ENCODE results near the gene KLF16. TPM values are rescaled to one million over a fixed set of nuclear protein-coding genes. Genes with fewer than 3 reads are reported as not detected.

Gene KLF16
- total RNA-seq, 1 donor = 6.9 TPM

DNA sequence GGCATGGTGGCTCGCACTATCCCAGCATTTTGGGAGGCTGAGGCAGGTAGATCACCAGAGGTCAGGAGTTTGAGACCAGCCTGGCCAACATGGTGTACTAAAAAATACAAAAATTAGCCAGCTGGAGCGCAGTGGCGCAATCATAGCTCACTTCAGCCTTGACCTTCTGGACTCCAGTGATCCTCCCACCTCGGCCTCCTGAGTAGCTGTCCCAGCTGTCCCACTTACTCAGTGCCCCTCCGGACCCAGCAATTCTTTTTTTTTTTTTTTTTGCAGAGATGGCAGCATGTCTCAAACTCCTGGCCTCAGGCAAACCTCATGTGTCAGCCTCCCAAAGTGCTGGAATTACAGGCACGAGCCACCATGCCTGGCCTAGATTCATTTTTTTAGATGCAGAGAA lies 39.5 kb upstream of the KLF16 start:
- H2AFZ ChIP-seq (ENCODE audit: low read length) = no peak overlapping the region
- no peak overlapping the region for H3K4me3 ChIP-seq (ENCODE audit: insufficient read depth, low read length)
- peaks cover 24% of the 10 kb centered on the region for H3K79me2 ChIP-seq (ENCODE audit: insufficient read depth, low read length)
- peaks cover 1% of the 10 kb centered on the region for H4K20me1 ChIP-seq (ENCODE audit: insufficient read depth, low read length)
- TF ChIP-seq, protein P1, sequence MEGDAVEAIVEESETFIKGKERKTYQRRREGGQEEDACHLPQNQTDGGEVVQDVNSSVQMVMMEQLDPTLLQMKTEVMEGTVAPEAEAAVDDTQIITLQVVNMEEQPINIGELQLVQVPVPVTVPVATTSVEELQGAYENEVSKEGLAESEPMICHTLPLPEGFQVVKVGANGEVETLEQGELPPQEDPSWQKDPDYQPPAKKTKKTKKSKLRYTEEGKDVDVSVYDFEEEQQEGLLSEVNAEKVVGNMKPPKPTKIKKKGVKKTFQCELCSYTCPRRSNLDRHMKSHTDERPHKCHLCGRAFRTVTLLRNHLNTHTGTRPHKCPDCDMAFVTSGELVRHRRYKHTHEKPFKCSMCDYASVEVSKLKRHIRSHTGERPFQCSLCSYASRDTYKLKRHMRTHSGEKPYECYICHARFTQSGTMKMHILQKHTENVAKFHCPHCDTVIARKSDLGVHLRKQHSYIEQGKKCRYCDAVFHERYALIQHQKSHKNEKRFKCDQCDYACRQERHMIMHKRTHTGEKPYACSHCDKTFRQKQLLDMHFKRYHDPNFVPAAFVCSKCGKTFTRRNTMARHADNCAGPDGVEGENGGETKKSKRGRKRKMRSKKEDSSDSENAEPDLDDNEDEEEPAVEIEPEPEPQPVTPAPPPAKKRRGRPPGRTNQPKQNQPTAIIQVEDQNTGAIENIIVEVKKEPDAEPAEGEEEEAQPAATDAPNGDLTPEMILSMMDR (IDR thresholded peaks at IDR 0.05; ENCODE audit: extremely low read depth, low read depth, low read length) = no peak
- H3K27ac ChIP-seq (ENCODE audit: low read depth, low read length) = no peak overlapping the region
- no peak for DNase-seq (ENCODE audit: insufficient read length, low spot score, missing footprints)
- peaks cover 11% of the 10 kb centered on the region for H3K4me1 ChIP-seq (ENCODE audit: insufficient read depth, low read length)
- no peak overlapping the region for H3K4me2 ChIP-seq (ENCODE audit: insufficient read depth, low read length)
- no peaks in the 10 kb centered on the region for H3K36me3 ChIP-seq (ENCODE audit: insufficient read depth, low read length)
- no peaks in the 10 kb centered on the region for H3K27me3 ChIP-seq (ENCODE audit: insufficient read depth, low read length)
- H3K9me3 ChIP-seq (ENCODE audit: low read depth, low read length) = no peaks in the 10 kb centered on the region

DNA sequence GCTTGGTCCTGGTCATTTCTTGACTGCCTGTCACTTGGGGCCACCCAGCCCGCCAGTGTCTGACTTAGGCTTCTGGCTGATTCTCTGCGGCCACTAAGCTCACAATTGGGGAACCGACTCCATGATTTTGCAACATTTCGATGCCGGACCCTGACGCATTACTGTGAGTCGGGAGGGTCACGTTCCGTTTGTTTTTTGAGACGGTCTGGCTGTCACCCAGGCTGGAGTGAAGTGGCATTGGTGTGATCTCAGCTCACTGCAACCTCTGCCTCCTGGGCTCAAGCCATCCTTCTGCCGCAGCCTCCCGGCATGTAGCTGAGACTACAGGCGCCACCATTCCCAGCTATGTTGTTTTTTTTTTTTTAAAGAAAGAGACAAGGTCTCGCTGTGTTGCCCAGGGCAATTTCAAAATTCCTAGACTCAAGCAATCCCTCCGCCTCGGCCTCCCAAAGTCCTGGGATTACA lies 38.6 kb upstream of the KLF16 start:
- H3K4me3 ChIP-seq (ENCODE audit: insufficient read depth, low read length) = no peak overlapping the region
- no peak overlapping the region for H2AFZ ChIP-seq (ENCODE audit: low read length)
- H3K9me3 ChIP-seq (ENCODE audit: low read depth, low read length) = no peaks in the 10 kb centered on the region
- peaks cover 14% of the 10 kb centered on the region for H3K4me1 ChIP-seq (ENCODE audit: insufficient read depth, low read length)
- no peak for DNase-seq (ENCODE audit: insufficient read length, low spot score, missing footprints)
- no peak overlapping the region for H3K27ac ChIP-seq (ENCODE audit: low read depth, low read length)
- no peaks in the 10 kb centered on the region for H3K27me3 ChIP-seq (ENCODE audit: insufficient read depth, low read length)
- H3K4me2 ChIP-seq (ENCODE audit: insufficient read depth, low read length) = no peak overlapping the region
- TF ChIP-seq, protein P1 (IDR thresholded peaks at IDR 0.05; ENCODE audit: extremely low read depth, low read depth, low read length) = no peak
- H3K79me2 ChIP-seq (ENCODE audit: insufficient read depth, low read length) = peaks cover 15% of the 10 kb centered on the region
- no peaks in the 10 kb centered on the region for H3K36me3 ChIP-seq (ENCODE audit: insufficient read depth, low read length)
- no peaks in the 10 kb centered on the region for H4K20me1 ChIP-seq (ENCODE audit: insufficient read depth, low read length)

DNA sequence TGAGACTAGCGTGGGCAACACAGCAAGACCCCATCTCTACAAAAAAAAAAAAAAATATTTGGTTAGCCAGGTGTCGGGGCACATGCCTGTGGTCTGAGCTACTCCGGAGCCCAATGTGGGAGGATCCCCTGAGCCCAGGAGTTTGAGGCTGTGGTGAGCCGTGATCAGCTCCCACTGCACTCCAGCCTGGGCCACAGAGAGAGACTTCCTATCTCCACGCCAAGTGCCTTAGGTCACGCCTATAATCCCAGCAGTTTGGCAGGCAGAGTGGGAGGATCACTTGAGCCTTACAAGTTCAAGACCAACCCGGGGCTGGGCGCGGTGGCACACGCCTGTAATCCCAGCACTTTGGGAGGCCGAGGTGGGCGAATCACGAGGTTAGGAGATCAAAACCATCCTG lies 33.1 kb upstream of the KLF16 start:
- H3K4me2 ChIP-seq (ENCODE audit: insufficient read depth, low read length) = no peak overlapping the region
- H3K27ac ChIP-seq (ENCODE audit: low read depth, low read length) = no peak overlapping the region
- H2AFZ ChIP-seq (ENCODE audit: low read length) = no peak overlapping the region
- no peaks in the 10 kb centered on the region for H3K27me3 ChIP-seq (ENCODE audit: insufficient read depth, low read length)
- TF ChIP-seq, protein P1 (IDR thresholded peaks at IDR 0.05; ENCODE audit: extremely low read depth, low read depth, low read length) = no peak
- H3K36me3 ChIP-seq (ENCODE audit: insufficient read depth, low read length) = no peaks in the 10 kb centered on the region
- no peak overlapping the region for H3K4me3 ChIP-seq (ENCODE audit: insufficient read depth, low read length)
- no peaks in the 10 kb centered on the region for H3K9me3 ChIP-seq (ENCODE audit: low read depth, low read length)
- peaks cover 5% of the 10 kb centered on the region for H3K4me1 ChIP-seq (ENCODE audit: insufficient read depth, low read length)
- H3K79me2 ChIP-seq (ENCODE audit: insufficient read depth, low read length) = no peaks in the 10 kb centered on the region
- no peaks in the 10 kb centered on the region for H4K20me1 ChIP-seq (ENCODE audit: insufficient read depth, low read length)
- no peak for DNase-seq (ENCODE audit: insufficient read length, low spot score, missing footprints)

DNA sequence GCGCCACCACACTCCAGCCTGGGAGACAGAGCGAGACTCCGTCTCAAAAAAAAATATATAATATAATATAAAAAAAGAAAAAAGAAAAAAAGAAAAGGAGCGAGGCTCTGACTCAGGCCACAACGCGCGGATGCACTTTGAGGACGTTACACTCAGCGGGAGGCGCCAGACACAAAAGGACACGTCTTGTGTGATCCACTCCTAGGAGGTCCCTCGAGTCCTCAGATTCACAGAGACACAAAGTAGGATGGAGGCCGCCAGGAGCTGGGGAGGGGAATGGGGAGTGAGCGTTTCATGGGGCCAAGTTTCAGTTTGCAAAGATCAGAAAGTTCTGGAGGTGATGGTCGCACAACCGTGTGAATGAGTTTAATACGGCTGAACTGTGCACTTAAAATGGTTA lies 30.4 kb upstream of the KLF16 start:
- Histone ChIP-seq H3K27ac (ENCODE audit: low read depth, low read length) (no peak overlapping the region), H4K20me1 (ENCODE audit: insufficient read depth, low read length) (no peaks in the 10 kb centered on the region), H3K9me3 (ENCODE audit: low read depth, low read length) (no peaks in the 10 kb centered on the region), H3K4me1 (ENCODE audit: insufficient read depth, low read length) (peaks cover 5% of the 10 kb centered on the region), H3K4me2 (ENCODE audit: insufficient read depth, low read length) (no peak overlapping the region), H3K27me3 (ENCODE audit: insufficient read depth, low read length) (no peaks in the 10 kb centered on the region), H2AFZ (ENCODE audit: low read length) (no peak overlapping the region), H3K79me2 (ENCODE audit: insufficient read depth, low read length) (no peaks in the 10 kb centered on the region), H3K36me3 (ENCODE audit: insufficient read depth, low read length) (no peaks in the 10 kb centered on the region), H3K4me3 (ENCODE audit: insufficient read depth, low read length) (no peak overlapping the region)
- TF ChIP-seq, protein P1 (IDR thresholded peaks at IDR 0.05; ENCODE audit: extremely low read depth, low read depth, low read length) = no peak
- peak; percentile 68 for DNase-seq (ENCODE audit: insufficient read length, low spot score, missing footprints)
